Suppressor macrophage treated with lipopolysaccharide for 1 hour (primary cell): ENCODE measurements around the gene TMEM178B.
"Not testable (repeated sequence)": the region's sequence is repeated elsewhere in the genome, so short reads cannot be mapped to it uniquely, and the experiment has no call there.

Source experiments
- DNase-seq, 3 donors: peaks; one replicate each; pipeline ENCODE4 v3.0.0-alpha.2; 2020 to 2022

TMEM178B gene

DNA sequence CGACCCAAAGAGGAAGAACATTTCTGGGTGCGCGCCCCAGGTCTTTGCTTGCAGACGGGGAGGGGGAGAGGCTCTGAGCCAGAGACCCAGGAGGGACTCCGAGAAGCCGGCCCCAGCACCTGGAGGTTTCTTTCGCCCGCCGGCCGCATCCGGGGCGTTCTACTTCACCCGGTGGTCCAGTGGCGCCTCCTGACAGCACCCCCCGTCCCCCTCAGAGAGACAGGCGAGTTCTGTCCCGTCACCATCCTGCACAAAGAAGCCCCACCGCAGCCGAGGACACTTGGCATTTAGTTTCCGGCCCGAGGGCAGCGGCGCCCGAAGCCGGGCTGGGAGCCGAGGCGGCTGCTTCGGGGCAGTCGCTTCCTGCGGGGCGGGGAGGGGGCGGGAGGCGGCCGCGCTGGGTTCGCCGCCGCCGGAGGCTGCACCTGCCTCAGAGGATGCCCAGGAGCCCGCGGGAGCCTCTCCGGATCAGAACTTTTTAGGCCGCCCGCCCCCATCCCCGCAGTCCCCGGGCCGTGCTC is at the start of gene TMEM178B:
Gene TMEM178B (plus strand): TSS at position 424 of the 521 bp plus-strand sequence.
- no peak for DNase-seq

- DNase-seq, result no peak
Measured at GRCh38 chr7:141024668-141025067, 49.2 kb upstream of the TMEM178B start.

- no peak for DNase-seq
Measured at GRCh38 chr7:141027043-141027442, 46.8 kb upstream of the TMEM178B start.

DNA sequence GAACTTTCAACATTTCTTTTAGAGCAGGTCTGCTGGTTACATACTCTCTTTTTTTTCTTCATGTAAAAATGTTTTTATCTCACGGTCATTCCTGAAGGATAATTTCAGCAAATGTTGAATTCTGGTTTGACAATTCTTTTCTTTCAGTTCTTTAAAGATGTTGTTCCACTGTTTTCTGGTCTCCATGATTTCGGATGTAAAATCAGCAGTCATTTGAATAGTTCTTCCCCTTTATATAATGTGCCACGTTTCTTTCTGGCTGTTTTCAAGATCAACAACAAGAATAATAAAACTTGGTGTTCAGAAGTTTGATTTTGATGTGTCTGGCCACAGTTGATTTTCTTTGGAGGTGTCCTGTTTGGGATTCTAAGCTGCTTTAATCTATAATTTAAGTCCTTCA is 45.1 kb upstream of the TMEM178B start:
- DNase-seq, result no peak

- not testable (repeated sequence) for DNase-seq
Measured at GRCh38 chr7:141032539-141033323, 41.1 kb upstream of the TMEM178B start.

DNA sequence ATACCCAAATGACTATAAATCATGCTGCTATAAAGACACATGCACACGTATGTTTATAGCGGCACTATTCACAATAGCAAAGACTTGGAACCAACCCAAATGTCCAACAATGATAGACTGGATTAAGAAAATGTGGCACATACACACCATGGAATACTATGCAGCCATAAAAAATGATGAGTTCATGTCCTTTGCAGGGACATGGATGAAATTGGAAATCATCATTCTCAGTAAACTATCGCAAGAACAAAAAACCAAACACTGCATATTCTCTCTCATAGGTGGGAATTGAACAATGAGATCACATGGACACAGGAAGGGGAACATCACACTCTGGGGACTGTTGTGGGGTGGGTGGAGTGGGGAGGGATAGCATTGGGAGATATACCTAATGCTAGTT is 35.8 kb upstream of the TMEM178B start:
- not testable (repeated sequence) for DNase-seq

- DNase-seq, result peak; percentile 22 to 43 (median 36)
Measured at GRCh38 chr7:141039376-141039775, 34.5 kb upstream of the TMEM178B start.

DNA sequence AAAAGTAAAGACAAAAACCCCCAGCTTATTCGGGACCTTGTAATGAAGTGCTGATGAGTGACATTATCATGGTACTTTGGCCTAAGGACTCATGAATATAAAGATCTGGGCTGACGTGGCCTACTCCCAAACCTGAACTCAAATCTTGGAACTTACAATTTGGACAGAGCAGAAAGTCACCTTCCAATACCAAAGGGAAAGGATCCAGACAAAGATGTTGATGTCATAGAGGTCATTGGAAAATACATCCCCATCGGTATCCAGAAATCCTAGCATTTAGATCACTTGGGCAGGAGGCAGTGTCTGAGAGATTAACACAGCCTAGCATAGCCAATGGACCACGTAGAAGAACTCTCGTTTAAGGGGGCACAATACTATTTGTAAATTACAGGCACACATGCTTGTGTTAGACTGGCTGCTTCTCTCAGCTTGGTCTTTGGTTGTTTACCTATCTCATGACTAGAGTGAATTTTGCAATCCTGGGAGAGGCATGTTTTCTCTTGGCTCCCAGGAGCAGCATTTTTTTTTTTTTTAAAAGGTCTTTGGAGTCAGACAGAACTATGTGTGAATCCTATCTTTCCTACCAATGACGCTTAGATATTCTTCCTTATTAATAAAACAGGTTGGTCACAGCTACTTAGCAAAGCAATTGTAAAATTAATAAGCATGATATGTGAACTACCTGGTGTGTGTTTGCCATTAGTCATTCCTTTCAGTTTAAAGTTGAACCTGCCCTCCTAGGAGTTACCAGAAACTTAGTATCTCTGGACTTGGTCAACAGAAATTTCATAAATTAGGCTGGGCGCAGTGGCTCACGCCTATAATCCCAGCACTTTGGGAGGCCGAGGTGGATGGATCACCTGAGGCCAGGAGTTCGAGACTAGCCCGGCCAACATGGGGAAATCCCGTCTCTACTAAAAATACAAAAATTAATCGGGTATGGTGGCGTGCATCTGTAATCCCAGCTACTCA is 31.4 kb upstream of the TMEM178B start:
- DNase-seq, result no peak

DNA sequence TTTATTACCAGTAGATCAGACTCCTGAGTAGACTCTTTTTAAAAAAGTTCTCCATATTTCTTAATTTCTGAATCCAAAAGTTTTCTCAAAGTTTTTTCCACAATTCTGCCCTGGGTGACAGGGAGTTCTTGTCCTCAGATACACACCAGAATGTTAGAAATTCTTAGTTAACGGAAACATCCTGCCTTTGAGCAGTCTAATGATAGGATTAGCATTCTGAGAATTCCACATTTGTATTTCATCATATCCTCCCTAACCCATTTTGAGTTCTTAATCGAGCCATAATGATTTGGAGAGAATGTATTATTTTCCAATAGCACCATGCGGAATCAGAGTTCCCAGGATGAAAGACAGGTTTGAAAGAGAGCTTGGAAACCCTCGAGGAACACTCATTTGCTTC is 30.2 kb upstream of the TMEM178B start:
- no peak for DNase-seq

DNA sequence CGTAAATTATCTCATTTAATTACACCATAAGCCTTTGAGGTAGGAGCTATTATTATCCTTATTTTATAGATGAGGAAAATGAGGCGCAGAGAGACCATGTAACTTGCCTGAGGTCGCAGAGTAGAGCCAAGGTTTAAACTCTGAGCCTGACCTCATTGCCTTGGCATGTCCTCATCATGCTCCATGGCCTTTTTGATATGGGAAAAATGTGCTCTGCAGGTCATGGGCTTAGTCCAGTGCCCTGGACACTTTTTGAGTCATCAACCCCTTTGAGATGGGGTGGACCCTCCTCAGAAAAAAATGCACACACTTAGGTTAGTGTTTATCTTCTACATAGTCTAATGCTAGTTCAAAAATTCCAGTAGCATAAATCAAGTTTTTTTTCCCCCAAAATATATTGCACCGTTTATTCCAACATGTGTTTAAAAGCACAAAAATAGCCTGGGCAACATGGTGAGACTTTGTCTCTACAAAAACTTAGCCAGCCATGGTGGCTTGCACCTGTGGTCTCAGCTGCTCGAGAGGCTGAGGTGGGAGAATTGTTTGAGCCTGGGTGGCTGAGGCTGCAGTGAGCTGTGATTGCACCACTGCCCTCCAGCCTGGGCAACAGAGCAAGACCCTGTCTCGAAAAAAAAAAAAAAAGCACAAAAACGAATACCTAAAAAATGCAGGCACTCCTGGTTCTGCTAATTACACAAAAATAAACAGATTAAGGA is 28.6 kb upstream of the TMEM178B start:
- DNase-seq, result no peak

DNA sequence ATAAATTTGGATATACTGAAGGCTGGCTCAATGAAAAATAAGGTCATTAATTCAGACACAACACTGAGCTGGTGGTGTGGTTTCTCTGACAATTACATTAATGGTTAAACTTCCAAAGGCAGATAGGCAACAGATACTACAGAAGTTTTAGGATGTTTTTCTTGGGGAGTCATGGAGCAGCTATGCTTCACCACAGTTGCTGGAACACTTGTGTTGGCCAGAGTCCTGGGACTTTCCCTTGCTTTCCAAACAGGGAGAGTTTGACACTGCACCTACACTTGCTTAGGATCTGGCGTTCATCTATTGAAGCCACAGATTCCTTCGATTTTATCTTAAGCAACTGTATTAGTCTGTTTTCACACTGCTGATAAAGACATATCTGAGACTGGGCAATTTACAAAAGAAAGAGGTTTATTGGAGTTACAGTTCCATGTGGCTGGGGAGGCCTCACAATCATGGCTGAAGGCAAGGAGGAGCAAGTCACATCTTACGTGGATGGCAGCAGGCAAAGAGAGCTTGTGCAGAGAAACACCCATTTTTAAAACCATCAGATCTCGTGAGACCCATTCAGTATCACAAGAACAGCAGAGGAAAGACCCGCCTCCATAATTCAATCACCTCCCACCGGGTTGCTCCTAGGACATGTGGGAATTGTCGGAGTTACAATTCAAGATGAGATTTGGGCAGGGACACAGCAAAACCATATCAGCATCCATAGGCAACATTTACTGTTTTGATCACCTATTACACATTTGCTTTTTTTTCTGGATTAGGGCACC is 27.8 kb upstream of the TMEM178B start:
- no peak for DNase-seq

DNA sequence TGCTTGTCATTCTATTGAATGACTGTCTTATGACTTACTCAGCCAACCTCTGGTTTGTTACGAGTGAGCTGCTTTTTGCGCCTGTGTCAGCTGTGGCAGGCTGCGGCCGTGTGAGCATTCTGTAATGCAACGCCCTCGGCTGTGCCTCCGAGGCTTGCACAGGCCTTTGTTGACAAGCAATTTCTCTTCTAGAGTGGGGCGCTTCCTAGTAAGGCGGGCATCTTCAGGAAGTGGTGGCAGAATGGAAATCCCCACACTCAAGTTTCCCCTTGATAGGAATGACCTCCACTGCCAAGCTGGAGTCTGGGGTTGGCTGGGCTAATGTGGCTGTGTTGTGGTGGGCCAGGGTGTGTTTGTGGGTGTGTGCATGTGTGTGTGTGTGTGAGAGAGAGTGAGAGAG is 20.2 kb upstream of the TMEM178B start:
- DNase-seq, result peak; percentile 70 to 85 (median 80)

- no peak for DNase-seq
Measured at GRCh38 chr7:141055146-141055545, 18.7 kb upstream of the TMEM178B start.

GRCh38 chr7:141057788-141058187 is 16.1 kb upstream of the TMEM178B start:
- DNase-seq, result no peak

DNA sequence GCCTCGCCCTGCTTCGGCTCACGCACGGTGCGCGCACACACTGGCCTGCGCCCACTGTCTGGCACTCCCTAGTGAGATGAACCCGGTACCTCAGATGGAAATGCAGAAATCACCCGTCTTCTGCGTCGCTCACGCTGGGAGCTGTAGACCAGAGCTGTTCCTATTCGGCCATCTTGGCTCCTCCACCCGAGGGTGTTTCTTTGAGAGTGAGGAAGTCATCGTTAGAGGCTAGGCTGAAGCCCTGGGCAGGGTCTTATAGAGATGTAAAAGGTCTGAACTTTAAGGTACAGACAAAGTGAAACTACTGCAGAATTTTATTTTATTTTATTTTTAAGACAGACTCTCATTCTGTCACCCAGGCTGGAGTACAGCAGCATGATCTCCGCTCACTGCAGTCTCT is 6.0 kb upstream of the TMEM178B start:
- not testable (repeated sequence) for DNase-seq

- peak in 2 of 3 donors; percentile 25 to 31 for DNase-seq
Measured at GRCh38 chr7:141071260-141071854, 2.5 kb upstream of the TMEM178B start.

- no peak for DNase-seq
Measured at GRCh38 chr7:141071855-141072547, 1.9 kb upstream of the TMEM178B start.

GRCh38 chr7:141072548-141073172 is 1.2 kb upstream of the TMEM178B start:
- DNase-seq, result peak in 2 of 3 donors; percentile 10 to 30

DNA sequence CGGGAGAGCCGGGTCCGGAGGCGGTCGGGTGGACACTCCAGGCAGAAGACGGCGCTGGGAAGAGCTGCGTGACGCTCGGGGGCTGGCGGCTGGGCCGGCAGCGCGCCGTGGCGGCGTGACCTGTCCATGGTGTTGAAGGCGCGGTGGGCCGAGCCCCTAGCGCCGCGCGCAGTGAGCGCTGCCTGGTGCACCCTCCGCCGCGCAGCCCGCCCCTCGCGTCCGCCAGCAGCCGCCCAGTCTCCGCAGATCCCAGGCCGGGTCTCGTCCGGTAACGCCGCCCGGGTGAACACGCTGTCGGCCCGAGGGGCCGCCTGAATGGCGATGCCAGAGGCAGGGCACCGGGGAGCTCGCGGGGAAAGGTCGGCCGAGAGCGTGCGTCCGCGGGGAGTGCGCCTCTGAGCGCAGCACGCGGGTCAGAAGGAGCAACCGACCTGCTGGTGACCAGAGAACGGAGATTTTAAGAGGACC is 657 bp upstream of the TMEM178B start:
- DNase-seq, result peak in 1 of 3 donors; percentile 43
